Measurements from ENCODE around the gene ARHGAP8.
"Not testable (repeated sequence)": the region's sequence is repeated elsewhere in the genome, so short reads cannot be mapped to it uniquely, and the experiment has no call there.

Gene ARHGAP8

DNA sequence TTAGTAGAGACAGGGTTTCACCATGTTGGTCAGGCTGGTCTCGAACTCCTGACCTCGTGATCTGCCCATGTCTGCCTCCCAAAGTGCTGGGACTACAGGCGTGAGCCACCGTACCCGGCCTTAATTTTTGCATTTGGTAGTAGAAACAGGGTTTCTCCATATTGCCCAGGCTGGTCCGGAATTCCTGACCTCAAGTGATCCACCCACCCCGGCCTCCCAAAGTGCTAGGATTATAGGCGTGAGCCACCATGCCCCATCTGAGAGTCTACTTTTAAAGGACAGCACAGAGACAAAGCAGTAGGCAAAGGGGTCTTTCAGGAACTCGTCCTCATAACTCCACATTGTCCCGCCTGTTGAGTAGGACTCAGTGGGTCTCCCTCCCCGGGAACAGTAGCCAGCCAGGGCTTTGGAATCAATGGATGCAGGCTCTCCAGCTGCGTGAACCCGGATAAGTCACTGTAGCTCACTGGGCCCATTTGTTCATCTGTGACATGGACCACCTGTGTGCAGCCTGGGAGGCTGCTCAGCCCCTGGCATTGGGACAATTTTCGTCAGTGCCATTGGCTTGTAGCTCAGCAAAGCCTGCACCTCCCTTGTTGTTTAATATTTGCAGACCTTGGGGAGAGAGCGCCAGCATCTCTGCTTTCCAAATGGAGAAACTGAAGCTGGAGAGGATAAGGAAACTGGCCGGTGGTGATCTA is 86.1 kb downstream of the ARHGAP8 start:
- peak; percentile 21 for DNase-seq

DNA sequence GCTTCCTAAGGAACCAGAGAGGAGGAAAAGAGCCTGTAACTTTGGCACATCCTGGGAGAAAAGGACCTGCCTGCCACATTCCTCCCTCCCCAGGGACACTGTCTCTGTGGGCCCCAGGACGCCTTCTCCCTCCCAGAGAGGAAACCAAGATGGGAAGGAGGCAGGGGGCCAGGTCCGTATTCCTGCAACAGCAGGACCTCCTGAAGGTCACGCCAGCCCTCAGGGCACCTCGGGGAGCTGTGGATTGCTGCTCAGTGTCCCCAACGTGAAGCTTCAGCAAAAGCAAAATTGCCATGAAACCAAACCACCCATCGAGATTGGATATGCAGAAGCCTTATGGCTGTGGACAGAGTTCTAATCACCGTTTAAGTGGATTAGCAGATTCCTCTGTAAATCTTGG is 86.7 kb downstream of the ARHGAP8 start:
- no peak for DNase-seq

DNA sequence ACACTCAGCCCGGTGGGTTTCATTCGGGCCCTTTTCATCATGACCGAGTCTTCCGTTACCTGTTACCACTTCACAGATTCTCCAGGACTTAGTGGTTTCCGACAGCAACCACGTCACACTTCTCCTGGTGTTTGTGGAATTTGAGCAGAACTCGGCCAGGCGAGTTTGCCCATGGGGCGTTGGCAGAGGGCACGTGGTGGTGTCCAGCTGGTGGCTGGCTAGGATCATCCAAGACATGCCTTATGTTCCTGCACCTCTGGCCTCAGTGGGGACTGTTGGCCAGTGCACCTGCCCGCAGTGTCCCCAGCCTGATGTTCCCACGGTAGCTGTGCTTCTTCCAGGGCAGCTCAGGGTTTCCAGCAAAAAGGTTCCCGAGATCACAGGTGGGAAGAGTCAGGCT is 87.3 kb downstream of the ARHGAP8 start:
- DNase-seq = no peak

DNA sequence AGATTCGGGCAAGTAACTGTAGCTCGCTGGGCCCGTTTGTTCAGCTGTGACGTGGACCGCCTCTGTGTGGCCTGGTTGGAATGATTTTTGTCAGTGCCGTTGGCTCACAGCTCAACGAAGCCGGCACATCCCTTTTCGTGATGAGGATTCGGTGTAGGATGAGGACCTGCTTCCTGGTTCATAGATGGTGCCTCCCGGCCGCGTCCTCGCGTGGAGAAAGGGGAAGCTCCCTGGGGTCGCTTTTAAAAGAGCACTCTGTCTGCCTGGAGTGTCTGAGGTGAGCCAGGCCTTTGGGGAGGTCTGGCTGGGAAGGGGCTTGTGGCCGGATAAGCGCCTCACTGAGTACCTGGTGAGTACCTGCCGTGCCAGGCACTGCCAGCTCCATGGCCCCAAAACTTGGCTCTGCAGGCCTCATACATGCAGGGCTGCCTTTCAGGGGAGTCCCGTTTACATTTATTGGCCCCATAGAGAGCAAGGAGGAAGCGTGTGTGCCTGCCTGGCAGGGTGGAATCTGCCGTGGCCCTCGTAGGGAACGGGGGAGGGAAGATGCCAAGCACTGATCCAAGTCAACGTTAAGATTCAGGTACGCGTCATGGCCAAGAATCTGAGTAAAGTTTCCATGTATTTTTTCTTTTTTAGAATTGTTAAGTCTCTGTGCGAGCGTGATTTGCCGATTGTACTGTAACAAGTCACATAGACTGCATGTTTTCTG is 88.4 kb downstream of the ARHGAP8 start:
- no peak for DNase-seq

DNA sequence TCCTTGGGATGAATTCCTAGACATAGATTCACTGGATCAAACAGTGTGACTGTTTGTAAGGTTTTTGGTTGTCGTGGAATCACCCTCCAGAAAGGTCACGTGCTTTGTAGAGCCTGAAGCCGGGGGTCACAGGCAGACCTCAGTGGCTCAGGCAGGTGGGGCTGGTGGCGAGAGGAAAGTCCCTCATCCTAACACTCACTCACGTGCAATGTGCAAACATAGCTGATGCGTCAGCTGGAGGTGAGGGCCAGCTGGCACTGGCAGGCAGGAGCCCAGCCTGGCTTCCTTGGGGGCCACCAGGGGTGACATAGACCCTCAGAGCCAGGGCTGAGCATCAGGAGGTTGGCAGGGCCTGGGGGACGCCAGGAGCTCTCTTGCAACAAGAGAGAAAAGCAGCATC is 90.0 kb downstream of the ARHGAP8 start:
- no peak for DNase-seq

- DNase-seq = no peak
These were observed 92.8 kb downstream of the ARHGAP8 start for GRCh38 chr22:44845191-44845590.

GRCh38 chr22:44845796-44846720 is 93.7 kb downstream of the ARHGAP8 start:
- no peak for DNase-seq

DNA sequence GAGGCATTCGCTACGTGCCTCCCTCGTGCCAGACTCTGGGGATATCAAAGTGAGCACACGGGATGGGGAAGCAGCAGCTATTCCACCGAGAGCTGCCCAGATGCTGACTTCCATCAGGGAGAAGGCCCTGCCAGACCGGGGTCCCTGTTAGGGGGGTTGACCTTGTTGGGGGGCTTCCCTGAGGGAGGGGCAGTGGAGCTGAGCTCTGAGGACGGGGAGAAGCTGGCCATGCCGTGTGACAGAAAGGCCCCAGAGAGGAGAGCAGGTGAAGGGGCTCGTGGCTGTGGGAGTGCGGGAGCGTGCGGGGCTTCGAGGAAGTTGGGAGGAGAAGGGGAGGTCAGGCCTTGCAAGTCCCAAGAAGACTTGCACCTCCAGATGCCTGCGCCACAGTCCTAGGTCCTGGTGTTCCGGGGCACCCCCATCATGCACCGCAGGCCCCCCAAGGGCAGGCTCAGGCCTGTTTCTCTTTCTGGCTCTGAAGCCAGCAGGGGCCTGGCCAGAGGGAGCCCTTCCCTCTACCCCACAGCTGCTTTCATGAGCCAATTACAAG is 94.4 kb downstream of the ARHGAP8 start:
- DNase-seq = no peak

DNA sequence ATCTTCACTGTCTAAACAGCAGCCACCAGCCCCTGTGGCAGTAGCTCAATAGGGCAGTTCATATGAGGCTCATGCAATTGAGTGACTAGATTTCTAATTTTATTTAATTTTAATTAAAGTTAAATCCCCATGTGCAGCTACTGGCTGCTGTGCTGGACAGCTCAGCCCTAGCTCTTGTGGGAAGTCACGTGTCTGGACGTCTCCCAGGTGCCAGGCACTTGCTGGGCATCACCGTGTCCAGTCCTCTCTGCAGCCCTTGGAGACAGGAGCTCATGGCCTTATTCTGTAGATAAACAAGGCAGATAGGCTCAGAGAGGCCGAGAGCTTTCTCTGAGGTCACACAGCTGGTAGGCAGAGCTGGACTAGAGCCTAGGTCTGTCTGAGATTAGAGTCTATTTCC is 95.0 kb downstream of the ARHGAP8 start:
- DNase-seq = no peak

GRCh38 chr22:44847892-44848291 is 95.5 kb downstream of the ARHGAP8 start:
- no peak for DNase-seq

- DNase-seq = no peak
These were observed 95.9 kb downstream of the ARHGAP8 start for GRCh38 chr22:44848296-44848741.

GRCh38 chr22:44848791-44849420 is 96.5 kb downstream of the ARHGAP8 start:
- DNase-seq = no peak

DNA sequence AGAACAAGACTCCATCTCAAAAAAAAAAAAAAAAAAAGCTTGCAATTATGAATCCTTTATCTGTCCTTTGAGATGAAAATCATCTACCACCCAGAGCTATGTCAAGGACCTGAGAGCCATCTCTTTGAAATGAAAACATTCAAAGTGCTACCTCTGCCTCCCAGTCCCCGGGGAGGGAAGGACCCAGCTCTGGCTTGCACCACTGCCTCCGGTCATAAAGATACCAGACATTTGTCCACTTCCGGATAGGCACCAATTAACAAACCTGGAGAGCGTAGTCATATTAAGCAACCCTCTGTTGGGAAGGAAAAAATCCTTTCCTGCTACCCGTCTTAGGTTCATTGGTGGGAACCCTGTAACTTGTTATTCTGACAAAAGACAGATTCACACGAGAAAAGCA is 98.6 kb downstream of the ARHGAP8 start:
- DNase-seq = no peak

DNA sequence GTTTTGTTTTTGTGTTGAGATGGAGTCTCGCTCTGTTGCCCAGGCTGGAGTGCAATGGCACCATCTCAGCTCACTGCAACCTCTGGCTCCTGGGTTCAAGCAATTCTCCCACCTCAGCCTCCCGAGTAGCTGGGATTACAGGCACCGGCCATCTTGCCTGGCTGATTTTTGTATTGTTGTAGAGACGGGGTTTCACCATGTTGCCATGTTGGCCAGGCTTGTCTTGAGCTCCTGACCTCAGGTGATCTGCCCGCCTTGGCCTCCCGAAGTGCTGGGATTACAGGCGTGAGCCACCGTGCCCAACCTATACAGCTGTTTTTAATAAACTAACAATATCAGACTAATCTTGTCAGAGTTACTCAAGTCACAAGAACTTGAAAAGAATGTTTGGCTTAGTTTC is 102.3 kb downstream of the ARHGAP8 start:
- DNase-seq = not testable (repeated sequence)

- DNase-seq = no peak
These were observed 103.5 kb downstream of the ARHGAP8 start for GRCh38 chr22:44855855-44856254.

GRCh38 chr22:44858819-44859218 is 106.4 kb downstream of the ARHGAP8 start:
- DNase-seq = not testable (repeated sequence)

DNA sequence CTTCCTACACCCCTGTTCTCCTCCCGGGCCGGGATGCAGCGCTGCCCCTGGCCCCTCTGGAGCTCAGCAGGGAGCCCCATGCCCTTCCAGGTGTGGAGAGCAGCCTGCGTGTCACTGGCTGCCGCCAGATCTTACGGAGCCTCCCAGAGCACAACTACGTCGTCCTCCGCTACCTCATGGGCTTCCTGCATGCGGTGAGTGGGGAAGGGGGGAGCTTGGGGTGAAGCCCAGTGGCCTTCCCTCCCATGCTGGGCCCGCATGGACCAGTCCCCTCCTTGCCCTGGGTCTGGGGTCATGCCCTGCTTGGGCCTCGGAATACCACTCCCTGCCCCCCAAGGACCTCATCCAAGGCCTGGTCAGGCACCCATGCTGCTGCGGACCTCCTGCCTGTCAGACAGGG is 107.3 kb downstream of the ARHGAP8 start:
- no peak for DNase-seq

DNA sequence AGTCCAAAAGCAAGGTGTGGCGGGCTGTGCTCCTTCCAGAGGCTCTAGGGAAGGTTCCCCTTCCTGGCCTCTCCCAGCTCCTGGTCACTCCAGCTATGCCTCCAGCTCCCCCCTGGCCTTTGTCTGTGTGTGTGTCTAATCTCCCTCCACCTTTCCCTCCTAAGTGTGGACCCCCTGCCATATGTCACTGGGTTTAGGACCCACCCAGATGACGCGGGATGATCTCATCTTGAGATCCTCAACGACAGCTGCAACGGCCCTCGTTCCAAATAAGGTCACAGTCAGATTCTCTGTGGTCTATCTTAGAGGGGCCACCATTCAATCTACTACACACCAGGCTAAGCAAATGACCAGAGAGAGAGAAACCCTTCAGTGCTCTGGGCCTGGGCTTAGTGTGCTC is 107.9 kb downstream of the ARHGAP8 start:
- no peak for DNase-seq

- no peak for DNase-seq
These were observed 108.9 kb downstream of the ARHGAP8 start for GRCh38 chr22:44861245-44861644.

DNA sequence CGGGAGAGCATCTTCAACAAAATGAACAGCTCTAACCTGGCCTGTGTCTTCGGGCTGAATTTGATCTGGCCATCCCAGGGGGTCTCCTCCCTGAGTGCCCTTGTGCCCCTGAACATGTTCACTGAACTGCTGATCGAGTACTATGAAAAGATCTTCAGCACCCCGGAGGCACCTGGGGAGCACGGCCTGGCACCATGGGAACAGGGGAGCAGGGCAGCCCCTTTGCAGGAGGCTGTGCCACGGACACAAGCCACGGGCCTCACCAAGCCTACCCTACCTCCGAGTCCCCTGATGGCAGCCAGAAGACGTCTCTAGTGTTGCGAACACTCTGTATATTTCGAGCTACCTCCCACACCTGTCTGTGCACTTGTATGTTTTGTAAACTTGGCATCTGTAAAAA is 109.9 kb downstream of the ARHGAP8 start:
- DNase-seq = no peak

DNA sequence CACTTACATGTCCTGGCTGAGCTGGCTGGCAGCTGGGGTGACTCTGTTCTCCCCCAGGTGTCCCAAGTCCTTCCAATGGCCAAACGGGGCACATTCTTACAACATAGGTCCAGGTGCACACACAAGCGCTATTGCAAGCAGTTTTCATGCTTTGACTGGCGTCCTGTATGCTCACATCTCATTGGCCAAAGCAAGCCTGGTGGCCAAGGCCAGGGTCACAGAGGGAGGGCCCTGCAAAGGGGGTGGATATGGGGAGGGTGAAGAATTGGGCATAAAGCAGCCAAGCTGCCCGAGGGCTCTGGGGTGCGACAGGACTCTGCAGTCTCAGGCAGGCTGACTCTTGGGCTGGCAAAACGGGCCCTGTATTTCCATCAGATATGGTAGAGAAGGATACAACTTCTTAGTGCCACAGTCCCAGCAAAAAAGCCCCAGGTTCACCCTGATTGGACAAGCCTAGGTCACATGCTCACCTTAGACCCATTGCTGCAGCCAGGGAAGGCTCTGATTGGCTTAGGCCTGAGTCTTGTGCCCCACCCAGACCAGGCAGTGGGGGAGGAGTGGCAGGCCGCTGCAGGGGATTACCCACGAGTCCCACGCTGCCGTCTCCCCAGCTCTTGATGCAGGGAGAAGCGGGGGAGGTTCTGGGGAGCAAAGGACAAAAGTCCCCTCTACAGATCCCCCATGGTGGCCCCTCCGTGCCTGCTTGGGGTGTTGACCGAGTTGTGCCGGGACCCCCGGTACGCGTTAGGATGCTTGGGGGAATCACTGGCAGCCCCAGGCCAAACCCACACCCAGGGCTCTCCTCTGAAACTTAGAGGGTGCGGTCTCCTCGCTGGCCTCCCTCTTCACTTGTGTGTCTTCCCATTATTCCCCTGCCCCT is 110.8 kb downstream of the ARHGAP8 start:
- DNase-seq = no peak

Data from NCI-H1694 (cell line).